ENCODE measurements around the gene ZNF57.
"Not testable (repeated sequence)": the region's sequence is repeated elsewhere in the genome, so short reads cannot be mapped to it uniquely, and the experiment has no call there.

The ZNF57 gene

GRCh38 chr19:2923510-2923909 lies 22.8 kb downstream of the ZNF57 start:
- peak; percentile 45 for DNase-seq (ENCODE audit: low spot score)
- TF ChIP-seq, protein P1, sequence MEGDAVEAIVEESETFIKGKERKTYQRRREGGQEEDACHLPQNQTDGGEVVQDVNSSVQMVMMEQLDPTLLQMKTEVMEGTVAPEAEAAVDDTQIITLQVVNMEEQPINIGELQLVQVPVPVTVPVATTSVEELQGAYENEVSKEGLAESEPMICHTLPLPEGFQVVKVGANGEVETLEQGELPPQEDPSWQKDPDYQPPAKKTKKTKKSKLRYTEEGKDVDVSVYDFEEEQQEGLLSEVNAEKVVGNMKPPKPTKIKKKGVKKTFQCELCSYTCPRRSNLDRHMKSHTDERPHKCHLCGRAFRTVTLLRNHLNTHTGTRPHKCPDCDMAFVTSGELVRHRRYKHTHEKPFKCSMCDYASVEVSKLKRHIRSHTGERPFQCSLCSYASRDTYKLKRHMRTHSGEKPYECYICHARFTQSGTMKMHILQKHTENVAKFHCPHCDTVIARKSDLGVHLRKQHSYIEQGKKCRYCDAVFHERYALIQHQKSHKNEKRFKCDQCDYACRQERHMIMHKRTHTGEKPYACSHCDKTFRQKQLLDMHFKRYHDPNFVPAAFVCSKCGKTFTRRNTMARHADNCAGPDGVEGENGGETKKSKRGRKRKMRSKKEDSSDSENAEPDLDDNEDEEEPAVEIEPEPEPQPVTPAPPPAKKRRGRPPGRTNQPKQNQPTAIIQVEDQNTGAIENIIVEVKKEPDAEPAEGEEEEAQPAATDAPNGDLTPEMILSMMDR (IDR thresholded peaks at IDR 0.05): no peak
- Histone ChIP-seq H3K4me3 (no peak overlapping the region), H3K27ac (no peak overlapping the region)

GRCh38 chr19:2926341-2927031 lies 25.8 kb downstream of the ZNF57 start:
- Histone ChIP-seq H3K27ac (no peak overlapping the region), H3K4me3 (no peak overlapping the region)
- DNase-seq (ENCODE audit: low spot score): peak; percentile 52
- TF ChIP-seq, protein P1 (IDR thresholded peaks at IDR 0.05): no peak

GRCh38 chr19:2927032-2927430 lies 26.3 kb downstream of the ZNF57 start:
- peak; percentile 55 for DNase-seq (ENCODE audit: low spot score)
- Histone ChIP-seq H3K4me3 (no peak overlapping the region), H3K27ac (no peak overlapping the region)
- TF ChIP-seq, protein P1 (IDR thresholded peaks at IDR 0.05): no peak

- Histone ChIP-seq H3K27ac (no peak overlapping the region), H3K4me3 (peak overlapping the region; percentile 15)
- peak; percentile 28 for DNase-seq (ENCODE audit: low spot score)
- TF ChIP-seq, protein P1 (IDR thresholded peaks at IDR 0.05): no peak
Observed at GRCh38 chr19:2933490-2933910, 32.8 kb downstream of the ZNF57 start.

- not testable (repeated sequence) for H3K4me3 ChIP-seq; DNase-seq (ENCODE audit: low spot score); H3K27ac ChIP-seq
Observed at GRCh38 chr19:2935863-2936262, 35.1 kb downstream of the ZNF57 start.

DNA sequence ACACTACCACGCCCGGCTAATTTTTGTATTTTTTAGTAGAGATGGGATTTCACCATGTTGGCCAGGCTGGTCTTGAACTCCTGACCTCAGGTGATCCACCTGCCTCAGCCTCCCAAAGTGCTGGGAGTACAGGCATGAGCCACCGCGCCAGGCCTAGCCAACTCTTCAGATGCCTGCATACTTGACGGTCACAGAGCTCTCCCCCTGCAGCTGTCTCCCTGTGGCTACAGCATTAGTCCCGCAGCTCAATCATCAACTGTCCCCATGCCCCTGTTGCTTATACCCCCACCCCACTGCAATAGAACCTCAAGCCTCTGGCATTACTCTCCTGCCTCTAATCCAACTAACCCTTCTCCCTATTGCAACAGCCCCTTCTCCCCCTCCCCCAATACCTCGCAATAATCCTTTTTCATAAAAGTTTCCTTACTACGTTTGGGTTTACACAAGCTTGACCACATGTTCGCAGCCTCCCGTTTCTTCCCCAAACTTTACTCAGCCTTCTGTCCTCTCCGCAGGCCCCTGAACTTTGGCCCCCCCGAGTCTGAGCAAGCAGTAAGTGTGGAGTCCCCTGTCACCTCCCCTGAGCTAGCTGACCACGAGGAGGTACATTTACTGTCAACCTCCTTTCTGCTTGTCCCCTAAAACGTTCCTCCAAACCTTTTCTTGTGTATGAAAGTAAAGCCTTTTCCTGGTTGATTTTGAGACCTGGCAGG lies 42.4 kb downstream of the ZNF57 start:
- H3K27ac ChIP-seq: no peak overlapping the region
- no peak overlapping the region for H3K4me3 ChIP-seq
- no peak for DNase-seq (ENCODE audit: low spot score)
- TF ChIP-seq, protein P1 (IDR thresholded peaks at IDR 0.05): no peak

GRCh38 chr19:2944403-2944774 lies 43.7 kb downstream of the ZNF57 start:
- no peak for DNase-seq (ENCODE audit: low spot score)
- Histone ChIP-seq H3K4me3 (peak overlapping the region; percentile 89), H3K27ac (peak overlapping the region; percentile 64 to 95)
- TF ChIP-seq, protein P1 (IDR thresholded peaks at IDR 0.05): no peak
